Mammary epithelial cell (primary cell): Measurements from ENCODE around the gene PGA3.

Experiments used
- EZH2 ChIP-seq: IDR thresholded peaks from 2 replicates; pipeline ENCODE4 v1.6.1; 2012; ENCODE audit warnings: low read length, inconsistent platforms, borderline replicate concordance
- TF ChIP-seq, protein P1 (sequence below), 2 donors: IDR thresholded peaks in 1 of 2; conservative IDR thresholded peaks in 1 of 2; 2 replicates each; pipeline ENCODE4 v1.5.1; 2011 to 2012; ENCODE audit warnings: inconsistent platforms in 2 of 2, low read length in 2 of 2, mild to moderate bottlenecking in 2 of 2, control low read depth in 1 of 2, low read depth in 1 of 2; ENCODE audit not compliant: insufficient read depth in 1 of 2; ENCODE audit errors: extremely low read depth in 1 of 2

DNA sequence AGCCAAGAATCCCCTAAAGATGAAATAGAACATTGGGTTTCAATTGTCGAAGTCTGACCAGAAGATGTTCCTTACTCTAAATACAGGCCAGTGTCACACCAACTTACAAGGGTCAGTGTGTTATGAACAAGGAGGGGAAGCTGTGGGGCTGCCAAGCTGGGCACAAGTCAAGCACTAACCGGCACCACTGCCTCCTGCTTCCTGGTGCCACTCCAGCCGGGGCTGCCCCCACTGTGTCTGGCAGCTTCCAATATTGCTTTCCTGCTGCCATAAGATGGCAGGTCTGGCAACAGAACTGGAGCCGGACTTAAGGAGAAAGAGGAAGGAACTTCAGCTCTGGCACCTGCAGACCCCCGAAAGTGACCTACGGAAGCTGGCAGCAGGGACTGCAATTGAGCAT, 28.4 kb upstream of the PGA3 start:
- TF ChIP-seq, protein P1, sequence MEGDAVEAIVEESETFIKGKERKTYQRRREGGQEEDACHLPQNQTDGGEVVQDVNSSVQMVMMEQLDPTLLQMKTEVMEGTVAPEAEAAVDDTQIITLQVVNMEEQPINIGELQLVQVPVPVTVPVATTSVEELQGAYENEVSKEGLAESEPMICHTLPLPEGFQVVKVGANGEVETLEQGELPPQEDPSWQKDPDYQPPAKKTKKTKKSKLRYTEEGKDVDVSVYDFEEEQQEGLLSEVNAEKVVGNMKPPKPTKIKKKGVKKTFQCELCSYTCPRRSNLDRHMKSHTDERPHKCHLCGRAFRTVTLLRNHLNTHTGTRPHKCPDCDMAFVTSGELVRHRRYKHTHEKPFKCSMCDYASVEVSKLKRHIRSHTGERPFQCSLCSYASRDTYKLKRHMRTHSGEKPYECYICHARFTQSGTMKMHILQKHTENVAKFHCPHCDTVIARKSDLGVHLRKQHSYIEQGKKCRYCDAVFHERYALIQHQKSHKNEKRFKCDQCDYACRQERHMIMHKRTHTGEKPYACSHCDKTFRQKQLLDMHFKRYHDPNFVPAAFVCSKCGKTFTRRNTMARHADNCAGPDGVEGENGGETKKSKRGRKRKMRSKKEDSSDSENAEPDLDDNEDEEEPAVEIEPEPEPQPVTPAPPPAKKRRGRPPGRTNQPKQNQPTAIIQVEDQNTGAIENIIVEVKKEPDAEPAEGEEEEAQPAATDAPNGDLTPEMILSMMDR (conservative IDR thresholded peaks at IDR 0.05 in 1 of 2, IDR thresholded peaks at IDR 0.05 in 1 of 2; ENCODE audit: extremely low read depth in 1 of 2, insufficient read depth in 1 of 2, low read depth in 1 of 2, low read length in 2 of 2) = no peak
- TF ChIP-seq EZH2 = no peak
